OCI-LY3 (cell line): Measurements from ENCODE around the gene CYGB.

Experiments used
- EZH2phosphoT487 ChIP-seq: fragments of 200-600 bp; shearing (Covaris generic); IDR thresholded peaks from 2 replicates; pipeline ENCODE4 v1.6.1; 2018; ENCODE audit warnings: antibody characterized with exemption, mixed run types, low read depth
- TF ChIP-seq, protein P1 (sequence below): fragments of 200-600, 300-600 bp; sonication (generic); IDR thresholded peaks from 2 replicates; pipeline ENCODE4 v1.5.1; 2014; ENCODE audit warnings: antibody characterized with exemption, low read length, low read depth

DNA sequence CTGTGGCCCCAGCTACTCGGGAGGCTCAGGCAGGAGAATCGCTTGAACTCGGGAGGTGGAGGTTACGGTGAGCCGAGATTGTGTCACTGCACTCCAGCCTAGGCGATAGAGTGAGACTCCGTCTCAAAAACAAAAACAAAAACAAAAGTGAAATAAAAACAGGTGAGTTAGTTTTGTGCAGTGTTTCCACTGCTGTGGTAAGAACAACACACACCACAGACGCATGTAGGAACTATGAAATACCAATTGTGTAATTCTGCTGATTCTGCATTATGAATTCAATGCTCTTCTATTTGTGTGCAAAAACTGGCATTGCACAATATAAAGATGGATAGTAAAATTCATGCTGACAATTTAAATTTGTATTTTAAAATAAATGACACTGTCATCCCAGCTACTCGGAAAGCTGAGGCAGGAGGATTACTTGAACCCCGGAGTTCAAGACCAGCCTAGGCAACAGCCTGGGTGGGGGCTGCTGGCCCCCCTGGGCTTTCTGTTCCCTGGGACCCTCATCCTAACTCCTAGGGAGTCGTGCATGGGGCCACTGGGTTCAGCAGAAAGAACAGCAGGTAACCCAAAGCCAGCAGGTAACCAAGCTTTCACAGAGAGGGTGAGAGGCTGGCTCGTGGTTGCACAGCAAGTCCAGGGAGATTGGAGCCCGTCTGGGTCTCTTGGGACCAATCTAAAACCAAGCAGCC lies 25.7 kb downstream of the CYGB start:
- TF ChIP-seq, protein P1, sequence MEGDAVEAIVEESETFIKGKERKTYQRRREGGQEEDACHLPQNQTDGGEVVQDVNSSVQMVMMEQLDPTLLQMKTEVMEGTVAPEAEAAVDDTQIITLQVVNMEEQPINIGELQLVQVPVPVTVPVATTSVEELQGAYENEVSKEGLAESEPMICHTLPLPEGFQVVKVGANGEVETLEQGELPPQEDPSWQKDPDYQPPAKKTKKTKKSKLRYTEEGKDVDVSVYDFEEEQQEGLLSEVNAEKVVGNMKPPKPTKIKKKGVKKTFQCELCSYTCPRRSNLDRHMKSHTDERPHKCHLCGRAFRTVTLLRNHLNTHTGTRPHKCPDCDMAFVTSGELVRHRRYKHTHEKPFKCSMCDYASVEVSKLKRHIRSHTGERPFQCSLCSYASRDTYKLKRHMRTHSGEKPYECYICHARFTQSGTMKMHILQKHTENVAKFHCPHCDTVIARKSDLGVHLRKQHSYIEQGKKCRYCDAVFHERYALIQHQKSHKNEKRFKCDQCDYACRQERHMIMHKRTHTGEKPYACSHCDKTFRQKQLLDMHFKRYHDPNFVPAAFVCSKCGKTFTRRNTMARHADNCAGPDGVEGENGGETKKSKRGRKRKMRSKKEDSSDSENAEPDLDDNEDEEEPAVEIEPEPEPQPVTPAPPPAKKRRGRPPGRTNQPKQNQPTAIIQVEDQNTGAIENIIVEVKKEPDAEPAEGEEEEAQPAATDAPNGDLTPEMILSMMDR: no peak
- TF ChIP-seq EZH2phosphoT487: no peak
